ENCODE results near the gene DMKN.

DNA sequence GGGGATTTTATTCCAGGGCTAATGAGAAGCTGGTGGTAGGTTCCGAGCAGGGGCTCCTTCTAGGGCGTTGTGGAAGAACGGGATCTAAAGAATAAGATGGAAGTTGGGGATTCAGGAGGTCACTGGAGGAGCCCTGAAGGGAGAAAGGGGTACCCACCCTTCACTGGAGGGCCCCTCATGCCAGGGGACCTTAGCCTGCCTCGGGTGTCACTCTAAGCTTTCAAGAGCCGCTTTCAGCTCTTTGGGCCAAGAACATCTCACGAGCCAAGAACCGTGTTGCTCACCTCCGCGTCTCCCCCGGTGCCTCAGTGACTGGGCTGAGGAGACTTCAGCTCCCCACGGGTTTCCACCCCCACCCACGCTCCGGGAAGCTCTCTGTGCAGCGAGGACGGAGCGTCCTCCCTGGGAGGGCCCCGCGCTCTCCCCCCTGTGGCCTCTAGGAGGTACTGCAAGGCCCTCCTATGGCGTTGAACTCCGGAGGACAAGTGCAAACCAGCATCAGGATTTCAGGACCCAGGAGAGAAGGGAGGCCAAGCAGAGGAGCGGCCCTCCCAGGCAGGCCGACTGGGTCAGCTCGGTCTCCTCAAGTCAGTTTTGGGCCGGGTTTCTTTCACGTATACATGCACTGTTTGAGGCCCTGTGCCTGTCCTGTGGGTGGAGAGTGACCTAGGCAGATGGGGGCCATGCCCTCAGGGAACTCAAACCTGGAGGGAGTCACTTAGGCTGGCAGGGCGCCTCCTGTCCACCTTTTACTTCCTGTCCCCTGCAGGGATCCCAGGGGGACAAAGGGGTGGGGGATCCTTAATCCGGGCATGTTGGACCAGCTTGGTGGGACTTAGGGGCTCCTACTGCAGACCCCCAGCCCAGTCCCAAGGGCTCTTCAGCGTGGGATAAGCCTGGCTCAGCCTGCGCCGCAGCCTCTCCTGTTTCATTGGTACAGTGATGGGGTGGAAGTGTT is 18.1 kb downstream of the DMKN start:
- TF ChIP-seq EZH2 (IDR thresholded peaks at IDR 0.05), result no peak
- TF ChIP-seq POLR2AphosphoS5 (IDR thresholded peaks at IDR 0.05; ENCODE audit: borderline replicate concordance, low read depth, low read length), result no peak
- no peak for TF ChIP-seq FOXP2 (optimal IDR thresholded peaks at IDR 0.05; ENCODE audit: control extremely low read depth, extremely low read length, insufficient read depth)
